Activated CD4-positive, alpha-beta T cell treated with anti-CD3 and anti-CD28 coated beads for 1 hour (primary cell): Measurements from ENCODE around the gene ZNF2.
A peak's percentile ranks its signal among the peaks of the same experiment; 100 is the strongest.

Experiments used
- DNase-seq: peaks from one replicate; pipeline ENCODE4 v3.0.0-alpha.2; 2020

Gene ZNF2

GRCh38 chr2:95165371-95166064 is at the start of gene ZNF2:
Gene ZNF2, plus strand, starts transcription at chr2:95165809. Its CDS starts 10,418 bp downstream, at chr2:95176227.
- peak; percentile 96 for DNase-seq

GRCh38 chr2:95121093-95121406 is 44.6 kb upstream of the ZNF2 start:
- DNase-seq = no peak

GRCh38 chr2:95121407-95122196 is 44.0 kb upstream of the ZNF2 start, which contains the start of gene MRPS5:
Gene MRPS5, minus strand, starts transcription at chr2:95121808. Its CDS starts 17 bp downstream, at chr2:95121791.
- peak; percentile 76 for DNase-seq

GRCh38 chr2:95122197-95122551 is 43.4 kb upstream of the ZNF2 start:
- DNase-seq = no peak

- DNase-seq = no peak
Observed at GRCh38 chr2:95138702-95139101, 26.9 kb upstream of the ZNF2 start.

GRCh38 chr2:95143838-95144237 is 21.8 kb upstream of the ZNF2 start:
- no peak for DNase-seq

- DNase-seq = no peak
Observed at GRCh38 chr2:95149397-95149984, 16.1 kb upstream of the ZNF2 start.

GRCh38 chr2:95158441-95158840 is 7.2 kb upstream of the ZNF2 start:
- no peak for DNase-seq

GRCh38 chr2:95158891-95159619 is 6.6 kb upstream of the ZNF2 start:
- DNase-seq = no peak

- peak; percentile 57 for DNase-seq
Observed at GRCh38 chr2:95159690-95160449, 5.7 kb upstream of the ZNF2 start, which contains the start of gene ZNF514. Gene ZNF514, minus strand, starts transcription at chr2:95159848. Its CDS starts 6,595 bp downstream, at chr2:95153253.

- DNase-seq = no peak
Observed at GRCh38 chr2:95165030-95165370, 609 bp upstream of the ZNF2 start.

- DNase-seq = no peak
Observed at GRCh38 chr2:95166065-95166763, 605 bp downstream of the ZNF2 start.

- DNase-seq = no peak
Observed at GRCh38 chr2:95171902-95172301, 6.3 kb downstream of the ZNF2 start.

- DNase-seq = no peak
Observed at GRCh38 chr2:95174031-95174542, 8.5 kb downstream of the ZNF2 start.

- no peak for DNase-seq
Observed at GRCh38 chr2:95179451-95179850, 13.8 kb downstream of the ZNF2 start.

GRCh38 chr2:95181774-95182173 is 16.2 kb downstream of the ZNF2 start:
- no peak for DNase-seq

- DNase-seq = no peak
Observed at GRCh38 chr2:95185197-95185596, 19.6 kb downstream of the ZNF2 start.

GRCh38 chr2:95185973-95186372 is 20.4 kb downstream of the ZNF2 start:
- DNase-seq = no peak

GRCh38 chr2:95192956-95193355 is 27.3 kb downstream of the ZNF2 start:
- peak; percentile 27 for DNase-seq

GRCh38 chr2:95203911-95204310 is 38.3 kb downstream of the ZNF2 start:
- DNase-seq = no peak

- DNase-seq = no peak
Observed at GRCh38 chr2:95204396-95204795, 38.8 kb downstream of the ZNF2 start.

GRCh38 chr2:95206096-95206495 is 40.5 kb downstream of the ZNF2 start:
- DNase-seq = no peak
